Activated CD4-positive, alpha-beta T cell treated with anti-CD3 and anti-CD28 coated beads, Interleukin-2, amount 10 ng/mL, durations not matched to agents 24 days and 14 days (primary cell): ENCODE measurements around the gene RNF182. TPM values are rescaled to one million over a fixed set of nuclear protein-coding genes. Genes with fewer than 3 reads are reported as not detected.
A peak's percentile ranks its signal among the peaks of the same experiment; 100 is the strongest.
"Not testable (repeated sequence)": the region's sequence is repeated elsewhere in the genome, so short reads cannot be mapped to it uniquely, and the experiment has no call there.

Source experiments
- DNase-seq: peaks from one replicate; pipeline ENCODE4 v3.0.0; 2022
- H3K27ac Mint-ChIP-seq: one replicate; pipeline ENCODE4 v1.8.0; 2022; ENCODE audit warnings: mild to moderate bottlenecking, mixed read lengths
- H3K27me3 Mint-ChIP-seq: one replicate; pipeline ENCODE4 v1.8.0; 2022; ENCODE audit warnings: mixed read lengths
- H3K36me3 Mint-ChIP-seq: one replicate; pipeline ENCODE4 v1.8.0; 2022; ENCODE audit warnings: low read depth, mild to moderate bottlenecking, mixed read lengths
- H3K4me1 Mint-ChIP-seq: one replicate; pipeline ENCODE4 v1.8.0; 2021; ENCODE audit warnings: mixed read lengths
- H3K4me3 Mint-ChIP-seq: one replicate; pipeline ENCODE4 v1.8.0; 2022; ENCODE audit warnings: mild to moderate bottlenecking, moderate library complexity, mixed read lengths
- H3K9me3 Mint-ChIP-seq: one replicate; pipeline ENCODE4 v1.8.0; 2021; ENCODE audit warnings: mixed read lengths
- intact Hi-C: fragments of 100-400 bp; cut with micrococcal nuclease; formaldehyde crosslinking; loops from one replicate; pipeline ENCODE4 v1.15.1; 2023
- total RNA-seq: library from RNA; stranded (reverse); gene quantifications from 2 replicates; pipeline ENCODE4 v1.2.3, GENCODE V29; 2022

The RNF182 gene
- total RNA-seq, 1 donor from 2014 or later: not detected

DNA sequence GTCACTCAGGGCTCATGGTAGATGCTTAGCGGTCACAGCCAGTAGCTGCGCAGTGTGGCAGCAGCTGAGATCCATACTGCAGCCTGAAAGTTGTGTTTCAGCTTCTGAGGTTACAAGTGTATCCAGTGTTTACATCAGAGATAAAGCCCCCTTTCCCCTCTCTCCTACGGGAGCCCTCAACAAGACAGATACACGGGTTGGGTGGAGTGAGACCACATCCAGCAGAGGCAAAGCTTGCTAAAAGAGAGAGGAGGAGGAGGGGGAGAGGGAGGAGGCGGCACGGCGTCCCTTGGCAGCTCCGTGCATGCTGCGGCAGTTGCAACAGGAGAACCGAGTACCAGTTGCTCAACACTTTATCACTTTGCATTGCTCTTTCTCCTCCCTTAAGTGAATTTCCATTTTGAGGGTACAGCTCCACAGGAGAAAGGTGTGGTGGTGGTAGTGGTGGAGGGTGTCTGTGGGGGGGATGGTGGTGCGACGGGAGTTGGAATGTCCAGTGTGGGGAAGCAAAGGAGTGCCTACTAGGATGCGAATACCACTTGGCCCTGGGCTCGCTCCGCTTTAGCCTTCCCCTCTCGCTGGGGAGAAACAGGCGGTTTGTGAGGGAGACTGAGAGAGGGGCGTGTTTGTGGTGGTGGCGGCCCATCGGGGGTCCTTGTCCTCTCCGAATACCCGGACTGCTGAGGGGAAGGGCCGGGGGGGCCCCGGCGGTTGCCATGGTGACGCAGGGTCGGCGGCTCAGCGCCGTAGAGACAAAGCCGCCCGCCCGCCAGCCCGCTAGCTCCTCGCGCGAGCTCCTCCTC lies 405 bp upstream of the RNF182 start:
- Mint-ChIP-seq H3K9me3 (no peaks in the 10 kb centered on the region), H3K27me3 (peaks cover 68% of the 10 kb centered on the region), H3K4me3 (peak overlapping the region; percentile 84), H3K27ac (peak overlapping the region; percentile 31), H3K36me3 (peaks cover 6% of the 10 kb centered on the region), H3K4me1 (peaks cover 13% of the 10 kb centered on the region)
- no peak for DNase-seq
- intact Hi-C loops: loop anchor here (5.0 kb wide), 1 partner anchor 118 kb away; no protein-coding TSS in a partner anchor

DNA sequence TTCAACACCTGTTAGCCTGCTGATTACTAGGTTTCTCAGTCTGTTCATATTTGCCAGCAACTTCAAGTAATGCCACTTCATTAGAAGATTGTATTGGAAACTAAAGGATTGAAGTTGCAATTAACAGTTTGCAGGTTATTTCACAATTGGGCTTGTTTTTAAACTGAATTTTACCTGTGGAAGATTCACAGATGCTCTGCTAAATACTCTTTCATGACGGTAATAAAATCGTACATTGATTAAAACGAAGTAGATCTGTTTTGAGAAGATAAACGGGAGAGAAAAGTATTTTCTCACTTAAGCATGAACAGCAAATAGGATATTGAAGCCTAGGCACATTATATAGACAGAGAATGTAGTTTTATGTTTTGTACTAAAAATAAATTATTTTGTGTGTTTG lies 1.6 kb downstream of the RNF182 start:
- peaks cover 73% of the 10 kb centered on the region for H3K27me3 Mint-ChIP-seq
- intact Hi-C loops: no loop called here
- H3K36me3 Mint-ChIP-seq: peaks cover 6% of the 10 kb centered on the region
- peaks cover 13% of the 10 kb centered on the region for H3K4me1 Mint-ChIP-seq
- no peak overlapping the region for H3K4me3 Mint-ChIP-seq
- H3K27ac Mint-ChIP-seq: no peak overlapping the region
- no peak for DNase-seq
- H3K9me3 Mint-ChIP-seq: no peaks in the 10 kb centered on the region

DNA sequence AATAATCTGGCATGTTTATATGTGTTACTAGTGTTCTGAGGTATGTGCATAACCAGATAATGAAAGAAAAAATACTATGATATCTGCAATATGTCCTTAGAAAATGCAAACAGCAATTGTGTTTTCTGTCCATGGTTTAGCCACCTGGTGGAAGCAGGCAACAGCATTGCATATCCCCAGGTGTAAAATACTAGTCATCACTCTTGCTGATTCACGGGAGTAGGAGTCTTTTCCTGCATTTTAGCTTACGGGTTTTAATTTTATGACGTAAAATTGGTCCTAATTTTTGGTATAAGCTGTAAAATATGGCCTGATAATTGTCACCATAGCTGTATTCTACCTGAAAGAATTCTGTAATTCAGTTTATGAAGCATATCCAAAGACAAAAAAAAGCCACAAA lies 2.5 kb downstream of the RNF182 start:
- Mint-ChIP-seq H3K36me3 (peaks cover 6% of the 10 kb centered on the region), H3K9me3 (no peaks in the 10 kb centered on the region), H3K4me3 (no peak overlapping the region), H3K27me3 (peaks cover 72% of the 10 kb centered on the region), H3K4me1 (peaks cover 13% of the 10 kb centered on the region), H3K27ac (no peak overlapping the region)
- intact Hi-C loops: no loop called here
- no peak for DNase-seq

DNA sequence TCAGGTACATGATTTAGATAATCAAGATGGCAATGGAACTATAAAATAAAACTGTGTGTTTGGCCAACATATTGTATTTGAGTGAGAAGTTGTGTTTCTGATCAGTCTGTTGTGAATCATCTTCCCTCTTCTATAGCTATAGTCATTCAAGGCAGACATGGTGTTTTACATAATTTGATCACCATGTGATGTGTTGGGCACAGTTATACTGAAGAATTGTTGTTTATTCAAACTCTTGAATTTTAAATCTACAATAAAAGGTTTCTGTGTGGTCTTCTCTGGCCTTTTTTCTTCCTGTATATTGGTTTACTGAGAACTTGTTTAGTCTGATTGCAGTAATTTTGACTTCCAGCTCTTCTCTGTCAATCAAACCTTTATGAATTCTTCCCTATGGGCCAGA lies 4.4 kb downstream of the RNF182 start:
- no peak for DNase-seq
- H3K4me1 Mint-ChIP-seq: peaks cover 10% of the 10 kb centered on the region
- H3K9me3 Mint-ChIP-seq: no peaks in the 10 kb centered on the region
- peaks cover 6% of the 10 kb centered on the region for H3K36me3 Mint-ChIP-seq
- H3K4me3 Mint-ChIP-seq: no peak overlapping the region
- intact Hi-C loops: no loop called here
- peaks cover 57% of the 10 kb centered on the region for H3K27me3 Mint-ChIP-seq
- H3K27ac Mint-ChIP-seq: no peak overlapping the region

DNA sequence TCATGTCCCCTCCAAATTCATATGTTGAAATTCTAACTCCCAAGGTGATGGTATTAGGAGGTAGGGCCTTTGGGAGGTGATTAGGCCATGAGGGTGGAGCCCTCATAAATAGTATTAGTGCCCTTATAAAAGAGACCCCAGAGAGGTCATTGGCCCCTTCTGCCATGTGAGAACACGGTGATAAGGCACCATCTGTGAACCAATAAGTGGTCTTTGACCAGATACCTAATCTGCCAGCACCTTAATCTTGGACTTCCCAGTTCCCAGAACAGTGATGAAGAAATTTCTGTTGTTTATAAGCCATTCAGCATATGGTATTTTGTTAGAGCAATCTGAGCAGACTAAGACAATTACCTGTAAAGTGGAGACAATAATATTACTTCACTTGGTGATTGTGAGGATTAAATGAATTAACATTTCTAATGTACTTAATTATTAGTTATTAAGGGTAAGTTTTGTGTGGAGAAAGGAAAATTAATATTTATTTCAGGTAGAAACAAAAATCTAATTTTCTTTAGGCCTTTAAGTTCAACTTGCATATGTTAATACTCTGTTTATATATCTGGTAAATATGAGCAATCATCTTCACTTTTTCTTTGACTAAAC lies 7.1 kb downstream of the RNF182 start:
- H3K27me3 Mint-ChIP-seq: peaks cover 38% of the 10 kb centered on the region
- no peak overlapping the region for H3K27ac Mint-ChIP-seq
- no peak for DNase-seq
- no peaks in the 10 kb centered on the region for H3K36me3 Mint-ChIP-seq
- intact Hi-C loops: no loop called here
- no peaks in the 10 kb centered on the region for H3K9me3 Mint-ChIP-seq
- H3K4me1 Mint-ChIP-seq: peaks cover 2% of the 10 kb centered on the region
- no peak overlapping the region for H3K4me3 Mint-ChIP-seq

DNA sequence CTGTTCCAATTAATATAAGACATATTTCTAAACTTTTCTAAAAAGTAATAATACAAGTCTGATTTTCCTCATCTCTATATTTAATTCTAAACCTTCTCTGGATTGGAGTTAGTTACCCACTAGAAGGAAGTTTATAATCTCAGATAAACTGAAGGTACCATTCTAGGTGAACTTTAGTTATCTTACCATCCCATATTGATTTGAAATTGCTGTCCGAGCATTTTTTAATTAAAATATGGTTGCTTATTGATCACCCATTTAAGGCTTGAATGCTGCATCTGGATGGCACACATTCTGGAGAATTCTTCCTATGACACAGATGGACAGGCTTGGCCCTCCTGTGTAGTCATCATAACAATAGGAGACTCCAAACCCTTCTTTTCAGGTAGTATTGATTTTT lies 8.0 kb downstream of the RNF182 start:
- Mint-ChIP-seq H3K4me1 (peaks cover 2% of the 10 kb centered on the region), H3K27ac (no peak overlapping the region), H3K9me3 (no peaks in the 10 kb centered on the region), H3K4me3 (no peak overlapping the region), H3K27me3 (peaks cover 29% of the 10 kb centered on the region), H3K36me3 (no peaks in the 10 kb centered on the region)
- intact Hi-C loops: no loop called here
- DNase-seq: no peak

DNA sequence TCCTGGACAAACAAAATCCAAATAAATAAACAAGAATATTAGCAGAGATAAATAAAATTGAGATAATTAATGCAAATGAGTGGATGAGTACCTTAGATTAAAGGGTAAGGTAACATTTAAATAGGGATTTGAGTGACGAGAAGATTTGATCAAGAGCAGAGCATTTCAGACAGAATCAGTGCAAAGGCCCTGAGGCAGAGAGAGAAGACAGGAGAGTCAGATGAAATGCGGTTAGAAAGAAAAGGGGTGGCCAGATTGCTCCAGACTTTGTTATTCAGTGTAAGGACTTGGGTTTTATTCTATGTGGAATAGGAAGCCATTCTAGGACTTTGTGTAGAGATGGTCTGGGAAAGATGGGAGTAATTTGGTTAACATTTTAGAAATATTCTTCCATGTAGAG lies 10.0 kb downstream of the RNF182 start:
- Mint-ChIP-seq H3K4me3 (no peak overlapping the region), H3K27ac (no peak overlapping the region), H3K27me3 (peaks cover 14% of the 10 kb centered on the region), H3K9me3 (no peaks in the 10 kb centered on the region), H3K4me1 (peaks cover 2% of the 10 kb centered on the region), H3K36me3 (no peaks in the 10 kb centered on the region)
- intact Hi-C loops: no loop called here
- DNase-seq: no peak

DNA sequence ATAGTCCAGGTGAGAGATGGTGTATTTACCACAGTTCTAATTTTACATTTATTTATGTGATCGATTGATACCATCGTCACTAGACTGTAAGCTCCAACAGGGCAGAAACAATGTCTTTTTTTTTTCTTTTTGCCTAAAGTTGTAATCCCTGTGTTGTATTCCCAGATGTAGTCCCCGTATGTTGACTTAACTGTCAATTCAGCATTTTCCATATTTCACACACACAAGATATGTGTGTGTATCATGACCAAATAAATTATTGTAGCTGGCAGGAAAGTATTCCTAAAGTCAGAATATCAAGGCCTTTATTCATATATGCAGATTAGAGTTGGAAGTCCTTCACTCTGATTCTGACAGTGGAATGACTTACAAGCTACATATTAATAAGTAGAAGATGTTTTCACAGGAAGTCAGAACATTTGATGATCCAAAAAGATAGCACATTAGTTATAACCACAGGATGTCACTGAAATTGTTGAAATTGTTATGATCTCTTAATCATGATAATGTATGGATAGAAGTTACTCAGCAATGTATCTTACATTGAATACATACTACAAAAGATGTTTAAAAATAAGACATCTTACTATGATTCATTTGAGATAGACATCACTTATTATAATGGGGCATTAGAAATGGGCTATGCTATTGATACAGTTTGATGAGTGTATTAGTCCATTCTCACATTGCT lies 10.6 kb downstream of the RNF182 start:
- no peak overlapping the region for H3K4me3 Mint-ChIP-seq
- no peak overlapping the region for H3K27ac Mint-ChIP-seq

DNA sequence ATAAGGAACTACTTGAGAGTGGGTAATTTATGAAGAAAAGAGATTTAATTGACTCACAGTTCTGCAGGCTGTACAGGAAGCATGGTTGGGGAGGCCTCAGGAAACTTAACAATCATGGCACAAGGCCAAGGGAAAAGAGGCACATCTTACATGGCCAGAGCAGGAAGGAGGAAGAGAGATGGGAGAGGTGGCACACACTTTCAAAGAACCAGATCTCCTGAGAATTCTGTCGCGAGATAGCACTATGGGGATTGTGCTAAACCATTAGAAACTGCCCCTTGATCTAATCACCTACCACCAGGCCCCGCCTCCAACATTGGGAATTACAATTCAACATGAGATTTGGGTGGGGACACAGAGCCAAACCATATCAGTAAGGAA lies 11.1 kb downstream of the RNF182 start:
- DNase-seq, H3K4me1 Mint-ChIP-seq, H3K27ac Mint-ChIP-seq, H3K9me3 Mint-ChIP-seq, H3K36me3 Mint-ChIP-seq, H3K4me3 Mint-ChIP-seq, intact Hi-C loops: not testable (repeated sequence)
- H3K27me3 Mint-ChIP-seq: peaks cover 16% of the 10 kb centered on the region

More for the DNA sequence above, 10.6 kb downstream of the RNF182 start:
- intact Hi-C loops: no loop called here
- H3K36me3 Mint-ChIP-seq: no peaks in the 10 kb centered on the region
- H3K27me3 Mint-ChIP-seq: peaks cover 17% of the 10 kb centered on the region
- no peaks in the 10 kb centered on the region for H3K9me3 Mint-ChIP-seq
- no peak for DNase-seq
- H3K4me1 Mint-ChIP-seq: peaks cover 2% of the 10 kb centered on the region

DNA sequence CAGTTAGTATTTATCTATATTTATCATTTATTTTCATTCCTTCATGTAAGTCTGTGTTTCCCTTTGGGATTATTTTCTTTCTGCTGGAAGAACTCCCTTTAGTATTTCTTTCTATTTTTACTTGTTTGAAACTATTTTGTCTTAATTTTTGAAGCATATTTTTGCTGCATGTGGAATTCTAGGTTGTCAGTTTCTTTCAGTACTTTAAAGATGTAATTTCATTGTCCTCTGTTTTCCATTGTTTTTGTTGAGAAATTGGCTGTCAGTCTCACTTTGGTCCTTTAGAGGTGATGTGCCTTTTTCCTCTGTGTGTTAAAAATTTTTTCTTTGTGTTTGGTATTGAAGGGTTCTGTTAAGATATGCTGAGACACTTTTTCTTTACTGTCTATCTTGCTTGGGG lies 17.1 kb downstream of the RNF182 start:
- H3K9me3 Mint-ChIP-seq: peaks cover 8% of the 10 kb centered on the region
- no peak overlapping the region for H3K27ac Mint-ChIP-seq
- no peak overlapping the region for H3K4me3 Mint-ChIP-seq
- H3K4me1 Mint-ChIP-seq: no peaks in the 10 kb centered on the region
- intact Hi-C loops: no loop called here
- DNase-seq: no peak
- H3K36me3 Mint-ChIP-seq: no peaks in the 10 kb centered on the region
- peaks cover 21% of the 10 kb centered on the region for H3K27me3 Mint-ChIP-seq

DNA sequence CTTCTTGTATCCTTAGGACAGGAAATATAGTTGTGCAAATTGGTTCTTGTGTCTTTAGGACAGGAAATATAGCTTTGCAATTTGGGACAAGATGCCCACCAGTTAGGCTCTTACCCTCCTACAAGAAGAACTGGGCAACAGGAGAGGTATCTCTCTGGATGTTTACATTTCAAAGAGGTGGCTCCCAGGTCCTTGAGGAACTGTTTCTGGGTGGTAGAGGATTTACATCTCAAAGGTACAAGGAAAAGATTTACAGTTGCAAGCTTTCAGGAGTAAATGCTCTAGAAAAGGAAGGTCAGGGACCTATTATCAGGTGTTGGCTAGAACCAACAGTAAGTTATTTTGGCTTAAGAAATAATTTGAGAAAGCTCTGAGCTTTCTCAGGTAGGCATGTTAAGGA lies 19.2 kb downstream of the RNF182 start:
- DNase-seq: no peak
- Mint-ChIP-seq H3K4me1 (no peaks in the 10 kb centered on the region), H3K36me3 (no peaks in the 10 kb centered on the region), H3K27me3 (peaks cover 21% of the 10 kb centered on the region), H3K27ac (no peak overlapping the region), H3K4me3 (no peak overlapping the region), H3K9me3 (peaks cover 13% of the 10 kb centered on the region)
- intact Hi-C loops: no loop called here

DNA sequence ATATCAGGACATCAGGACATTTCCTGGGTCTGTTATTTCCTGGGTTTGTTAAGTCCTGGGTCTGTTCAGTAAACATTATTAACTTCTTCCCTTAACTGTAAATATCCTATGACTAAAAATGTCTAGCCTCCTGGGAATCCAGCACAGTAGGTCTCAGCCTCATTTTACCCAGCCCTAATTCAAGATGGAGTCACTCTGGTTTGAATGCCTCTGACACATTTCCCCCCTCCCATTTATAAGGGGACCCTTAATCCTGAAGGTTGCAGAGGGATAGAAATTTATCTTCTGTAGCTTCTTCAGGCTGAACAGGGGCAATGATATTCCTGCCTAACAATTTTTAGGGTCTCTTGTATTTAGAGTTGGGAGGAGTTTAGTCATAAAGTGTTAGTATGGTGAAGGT lies 21.8 kb downstream of the RNF182 start:
- peaks cover 14% of the 10 kb centered on the region for H3K27me3 Mint-ChIP-seq
- no peak overlapping the region for H3K4me3 Mint-ChIP-seq
- DNase-seq: no peak
- peaks cover 13% of the 10 kb centered on the region for H3K9me3 Mint-ChIP-seq
- intact Hi-C loops: no loop called here
- H3K27ac Mint-ChIP-seq: no peak overlapping the region
- H3K36me3 Mint-ChIP-seq: no peaks in the 10 kb centered on the region
- H3K4me1 Mint-ChIP-seq: no peaks in the 10 kb centered on the region

DNA sequence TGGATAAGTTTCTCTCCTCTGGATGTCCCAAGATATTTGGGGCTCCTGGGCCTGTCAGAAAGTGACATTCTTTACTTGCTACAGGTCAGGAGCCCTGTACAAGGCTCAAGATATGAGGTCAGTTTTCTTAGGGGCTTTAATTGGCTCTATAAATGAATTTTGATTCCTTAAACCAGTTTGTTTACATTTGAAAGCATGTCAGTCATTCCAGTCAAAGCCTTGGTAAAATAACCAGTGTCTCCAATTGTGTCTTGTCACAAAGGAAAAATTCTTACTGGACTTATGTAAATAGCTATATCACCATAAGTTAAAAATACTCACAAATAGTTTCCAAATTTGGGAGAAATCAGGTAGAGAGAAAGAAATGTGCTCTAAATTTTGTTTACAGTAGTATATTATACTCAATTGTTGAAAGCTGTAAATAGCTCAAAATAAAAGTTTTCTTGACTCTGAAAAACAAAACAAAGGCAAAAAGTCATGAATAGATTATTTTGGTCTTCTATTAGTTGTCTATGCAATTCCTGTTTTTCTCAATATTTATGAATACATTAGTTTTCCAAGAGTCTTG lies 22.9 kb downstream of the RNF182 start:
- Mint-ChIP-seq H3K4me3 (no peak overlapping the region), H3K4me1 (no peaks in the 10 kb centered on the region), H3K27ac (no peak overlapping the region), H3K36me3 (no peaks in the 10 kb centered on the region), H3K27me3 (peaks cover 12% of the 10 kb centered on the region), H3K9me3 (peaks cover 10% of the 10 kb centered on the region)
- intact Hi-C loops: no loop called here
- no peak for DNase-seq

DNA sequence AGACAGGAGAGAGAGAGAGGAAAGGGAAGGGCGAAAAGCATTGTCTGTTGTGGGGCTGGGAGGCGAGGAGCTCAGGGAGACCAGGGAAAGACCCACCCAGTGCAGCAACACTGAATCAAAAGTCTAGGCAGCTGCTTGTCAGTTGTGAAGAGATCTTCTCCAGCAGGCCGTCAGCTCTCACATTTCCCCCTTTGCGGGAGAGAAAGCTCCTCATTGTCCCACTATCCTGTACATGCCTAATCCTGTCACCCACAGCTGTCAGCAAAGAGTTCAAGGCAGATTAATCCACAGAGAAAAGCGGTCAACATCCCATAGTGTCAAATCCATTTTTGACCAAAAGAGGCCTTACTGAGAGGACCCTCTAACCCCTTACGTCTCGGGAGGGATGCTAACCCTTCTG lies 27.3 kb downstream of the RNF182 start:
- intact Hi-C loops: no loop called here

More for the DNA sequence above, 27.3 kb downstream of the RNF182 start:
- Mint-ChIP-seq H3K9me3 (peaks cover 5% of the 10 kb centered on the region), H3K27ac (no peak overlapping the region), H3K36me3 (no peaks in the 10 kb centered on the region), H3K4me1 (no peaks in the 10 kb centered on the region), H3K27me3 (peaks cover 7% of the 10 kb centered on the region), H3K4me3 (no peak overlapping the region)
- DNase-seq: no peak
